Iris pigment epithelial cell (primary cell): ENCODE data around the gene FMO2.
"Not testable (repeated sequence)": the region's sequence is repeated elsewhere in the genome, so short reads cannot be mapped to it uniquely, and the experiment has no call there.

Experiments
- DNase-seq: peaks from one replicate; pipeline ENCODE4 v3.0.0-alpha.2; 2011; ENCODE audit warnings: low read depth

FMO2 gene

GRCh38 chr1:171219346-171220080 is 34.4 kb downstream of the FMO2 start:
- peak; percentile 63 for DNase-seq

GRCh38 chr1:171220081-171220420 is 35.0 kb downstream of the FMO2 start:
- DNase-seq, result peak; percentile 90

GRCh38 chr1:171220581-171221054 is 35.5 kb downstream of the FMO2 start:
- peak; percentile 63 for DNase-seq

- peak; percentile 30 for DNase-seq
Observed at GRCh38 chr1:171221665-171222591, 36.8 kb downstream of the FMO2 start.

- peak; percentile 23 for DNase-seq
Observed at GRCh38 chr1:171222936-171223335, 37.8 kb downstream of the FMO2 start.

- DNase-seq, result not testable (repeated sequence)
Observed at GRCh38 chr1:171224257-171224656, 39.2 kb downstream of the FMO2 start.

- peak; percentile 80 for DNase-seq
Observed at GRCh38 chr1:171226747-171227370, 41.8 kb downstream of the FMO2 start.

GRCh38 chr1:171231326-171231725 is 46.2 kb downstream of the FMO2 start:
- DNase-seq, result no peak

GRCh38 chr1:171233183-171233582 is 48.1 kb downstream of the FMO2 start:
- no peak for DNase-seq

GRCh38 chr1:171236231-171236630 is 51.1 kb downstream of the FMO2 start:
- not testable (repeated sequence) for DNase-seq

- DNase-seq, result no peak
Observed at GRCh38 chr1:171243878-171244277, 58.8 kb downstream of the FMO2 start.

GRCh38 chr1:171245458-171246064 is 60.5 kb downstream of the FMO2 start:
- DNase-seq, result peak; percentile 53

GRCh38 chr1:171247501-171247900 is 62.4 kb downstream of the FMO2 start:
- DNase-seq, result no peak

GRCh38 chr1:171248302-171248701 is 63.2 kb downstream of the FMO2 start, which contains the start of gene FMO1:
TSS of gene FMO1 (plus strand) at chr1:171248494. CDS start at chr1:171258088, 9,594 bp downstream.
- DNase-seq, result no peak

- DNase-seq, result no peak
Observed at GRCh38 chr1:171248841-171249240, 63.7 kb downstream of the FMO2 start.

GRCh38 chr1:171250263-171250662 is 65.2 kb downstream of the FMO2 start:
- no peak for DNase-seq

- DNase-seq, result peak; percentile 40
Observed at GRCh38 chr1:171251042-171251951, 66.2 kb downstream of the FMO2 start.

- no peak for DNase-seq
Observed at GRCh38 chr1:171251952-171252300, 66.8 kb downstream of the FMO2 start.

- DNase-seq, result no peak
Observed at GRCh38 chr1:171252482-171252881, 67.4 kb downstream of the FMO2 start.

- peak; percentile 68 for DNase-seq
Observed at GRCh38 chr1:171254859-171255258, 69.8 kb downstream of the FMO2 start.
